HG02623 (cell line): Measurements from ENCODE around the gene JADE2.
"Not testable (repeated sequence)": the region's sequence is repeated elsewhere in the genome, so short reads cannot be mapped to it uniquely, and the experiment has no call there.

Experiments
- ATAC-seq: cut with Tn5 transposase; IDR thresholded peaks from one replicate; pipeline ENCODE4 v1.9.1; 2021; ENCODE audit warnings: moderate library complexity; ENCODE audit not compliant: unreplicated experiment

Gene JADE2

GRCh38 chr5:134582941-134583340 is 57.5 kb downstream of the JADE2 start:
- no peak for ATAC-seq

GRCh38 chr5:134583766-134584165 is 58.3 kb downstream of the JADE2 start:
- ATAC-seq, result no peak

GRCh38 chr5:134584662-134585061 is 59.2 kb downstream of the JADE2 start:
- ATAC-seq, result no peak

- ATAC-seq, result no peak
Measured at GRCh38 chr5:134585966-134586365, 60.5 kb downstream of the JADE2 start.

GRCh38 chr5:134586866-134587524 is 61.5 kb downstream of the JADE2 start:
- ATAC-seq, result peak; percentile 75

- no peak for ATAC-seq
Measured at GRCh38 chr5:134590992-134591659, 65.7 kb downstream of the JADE2 start.

GRCh38 chr5:134592141-134592746 is 66.8 kb downstream of the JADE2 start:
- ATAC-seq, result no peak

- no peak for ATAC-seq
Measured at GRCh38 chr5:134594336-134594735, 68.9 kb downstream of the JADE2 start.

- ATAC-seq, result peak; percentile 74
Measured at GRCh38 chr5:134594797-134595457, 69.5 kb downstream of the JADE2 start.

GRCh38 chr5:134595458-134595838 is 70.0 kb downstream of the JADE2 start:
- no peak for ATAC-seq

GRCh38 chr5:134599820-134600219 is 74.3 kb downstream of the JADE2 start:
- ATAC-seq, result not testable (repeated sequence)

GRCh38 chr5:134600600-134600999 is 75.1 kb downstream of the JADE2 start:
- no peak for ATAC-seq

GRCh38 chr5:134603059-134603458 is 77.6 kb downstream of the JADE2 start:
- no peak for ATAC-seq

- no peak for ATAC-seq
Measured at GRCh38 chr5:134604908-134605307, 79.4 kb downstream of the JADE2 start.

GRCh38 chr5:134606726-134607125 is 81.3 kb downstream of the JADE2 start:
- no peak for ATAC-seq

- ATAC-seq, result no peak
Measured at GRCh38 chr5:134608555-134608954, 83.1 kb downstream of the JADE2 start.

- ATAC-seq, result no peak
Measured at GRCh38 chr5:134609232-134609851, 83.9 kb downstream of the JADE2 start.

GRCh38 chr5:134610725-134611124 is 85.3 kb downstream of the JADE2 start:
- ATAC-seq, result no peak

- no peak for ATAC-seq
Measured at GRCh38 chr5:134611515-134611914, 86.0 kb downstream of the JADE2 start.

GRCh38 chr5:134614450-134615085 is 89.1 kb downstream of the JADE2 start:
- no peak for ATAC-seq

GRCh38 chr5:134620634-134621033 is 95.2 kb downstream of the JADE2 start:
- no peak for ATAC-seq
